Stimulated activated CD4-positive, alpha-beta T cell treated with anti-CD3 and anti-CD28 coated beads, Interleukin-1b, Interleukin-23, amount 100 ng/mL, for 48 hours (primary cell): ENCODE measurements around the gene PLEKHO2.
A peak's percentile ranks its signal among the peaks of the same experiment; 100 is the strongest.
"Not testable (repeated sequence)": the region's sequence is repeated elsewhere in the genome, so short reads cannot be mapped to it uniquely, and the experiment has no call there.

Experiments
- DNase-seq: peaks from one replicate; pipeline ENCODE4 v3.0.0-alpha.2; 2020

Gene PLEKHO2

GRCh38 chr15:64841344-64842095, at the start of gene PLEKHO2:
TSS of gene PLEKHO2 (plus strand) at chr15:64841915. CDS start at chr15:64842017, 102 bp downstream.
- DNase-seq: peak; percentile 83

DNA sequence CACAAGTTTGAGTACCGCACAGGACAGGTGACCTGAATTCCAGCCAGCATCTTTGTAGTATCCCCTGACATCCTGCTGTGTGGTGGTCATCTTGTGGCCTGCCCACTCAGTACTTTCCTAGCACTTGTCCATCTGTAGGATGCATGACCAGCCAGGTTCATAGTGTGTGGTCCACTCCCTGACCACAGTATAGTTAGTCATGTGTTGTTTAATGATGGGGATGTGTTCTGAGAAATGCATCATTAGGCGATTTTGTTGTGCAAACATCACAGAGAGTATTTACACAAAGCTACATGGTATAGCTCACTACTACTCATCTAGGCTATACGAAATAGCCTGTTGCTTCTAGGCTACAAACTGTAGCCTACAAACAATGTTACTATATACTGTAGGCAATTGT, 49.4 kb upstream of the PLEKHO2 start:
- no peak for DNase-seq

GRCh38 chr15:64795299-64795698, 46.4 kb upstream of the PLEKHO2 start:
- DNase-seq: not testable (repeated sequence)

DNA sequence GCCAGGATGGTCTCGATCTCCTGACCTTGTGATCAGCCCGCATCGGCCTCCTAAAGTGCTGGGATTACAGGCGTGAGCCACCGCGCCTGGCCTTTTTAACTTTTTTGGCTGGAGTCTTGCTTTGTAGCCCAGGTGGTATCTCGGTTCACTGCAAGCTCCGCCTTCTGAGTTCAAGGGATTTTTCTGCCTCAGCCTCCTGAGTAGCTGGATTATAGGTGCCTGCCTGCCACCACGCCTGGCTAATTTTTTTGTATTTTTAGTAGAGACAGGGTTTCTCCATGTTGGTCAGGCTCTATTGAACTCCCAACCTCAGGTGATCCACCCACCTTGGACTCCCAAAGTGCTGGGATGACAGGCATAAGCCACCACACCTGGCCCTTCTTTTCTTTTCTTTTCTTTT, 45.8 kb upstream of the PLEKHO2 start:
- not testable (repeated sequence) for DNase-seq

DNA sequence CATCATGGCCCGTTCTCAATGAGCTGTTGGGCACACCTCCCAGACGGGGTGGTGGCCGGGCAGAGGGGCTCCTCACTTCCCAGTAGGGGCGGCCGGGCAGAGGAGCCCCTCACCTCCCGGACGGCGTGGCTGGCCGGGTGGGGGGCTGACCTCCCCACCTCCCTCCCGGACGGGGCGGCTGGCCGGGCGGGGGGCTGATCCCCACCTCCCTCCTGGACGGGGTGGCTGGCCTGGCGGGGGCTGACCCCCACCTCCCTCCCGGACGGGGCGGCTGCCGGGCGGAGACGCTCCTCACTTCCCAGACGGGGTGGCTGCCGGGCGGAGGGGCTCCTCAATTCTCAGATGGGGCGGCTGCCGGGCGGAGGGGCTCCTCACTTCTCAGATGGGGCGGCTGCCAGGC, 42.8 kb upstream of the PLEKHO2 start:
- not testable (repeated sequence) for DNase-seq

DNA sequence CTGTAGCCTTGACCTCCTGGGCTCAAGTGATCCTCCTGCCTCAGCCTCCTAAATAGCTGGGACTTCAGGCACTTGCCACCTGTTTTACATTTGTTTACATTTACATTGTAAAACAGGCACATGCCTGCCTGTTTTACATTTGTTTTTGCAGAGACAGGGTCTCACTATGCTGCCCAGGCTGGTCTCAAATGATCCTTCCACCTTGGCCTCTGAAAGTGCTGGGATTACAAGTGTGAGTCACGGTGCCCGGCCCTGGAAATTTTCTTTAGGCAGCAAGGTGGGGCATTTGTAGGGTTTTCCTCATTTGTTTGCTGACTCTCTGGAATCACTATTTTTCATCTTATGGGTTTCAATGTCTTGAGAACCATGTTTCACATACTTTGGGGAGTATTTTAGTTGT, 41.2 kb upstream of the PLEKHO2 start:
- DNase-seq: no peak

DNA sequence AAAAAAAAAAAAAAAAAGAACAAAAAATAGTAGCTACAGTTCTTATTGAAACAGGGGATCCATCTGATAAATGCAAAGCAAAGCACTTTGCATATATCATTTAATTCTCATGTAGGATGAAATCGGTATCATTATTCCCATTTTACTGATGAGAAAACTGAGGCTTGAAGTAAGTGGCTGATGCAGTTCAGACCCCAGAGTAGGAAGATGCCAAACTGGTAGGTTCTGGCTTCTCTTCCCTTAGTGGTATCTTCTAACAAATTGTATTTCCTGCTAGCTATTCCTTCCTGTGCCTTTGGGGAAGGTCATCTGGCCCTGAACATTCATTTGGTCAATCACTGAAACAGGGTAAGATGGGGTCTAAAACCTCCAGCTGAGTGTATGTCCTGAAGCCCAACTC, 38.2 kb upstream of the PLEKHO2 start:
- DNase-seq: no peak

DNA sequence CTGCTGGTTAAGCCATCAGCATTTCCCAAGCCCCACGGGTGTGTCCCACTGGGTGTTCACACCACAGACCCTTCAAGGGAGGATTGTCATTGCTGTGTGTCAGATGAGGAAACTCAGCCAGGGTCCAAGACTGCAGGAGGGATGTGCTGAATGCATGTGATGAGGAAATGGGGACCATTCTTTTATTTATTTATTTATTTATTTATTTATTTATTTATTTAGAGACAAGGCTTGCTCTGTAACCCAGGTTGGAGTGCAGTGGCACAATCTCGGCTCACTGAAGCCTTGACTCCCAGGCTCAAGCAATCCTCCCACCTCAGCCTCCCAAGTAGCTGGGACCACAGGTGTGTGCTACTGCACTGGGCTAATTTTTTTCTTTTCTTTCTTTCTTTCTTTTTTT, 37.1 kb upstream of the PLEKHO2 start:
- no peak for DNase-seq

GRCh38 chr15:64806509-64806908, 35.2 kb upstream of the PLEKHO2 start:
- no peak for DNase-seq

DNA sequence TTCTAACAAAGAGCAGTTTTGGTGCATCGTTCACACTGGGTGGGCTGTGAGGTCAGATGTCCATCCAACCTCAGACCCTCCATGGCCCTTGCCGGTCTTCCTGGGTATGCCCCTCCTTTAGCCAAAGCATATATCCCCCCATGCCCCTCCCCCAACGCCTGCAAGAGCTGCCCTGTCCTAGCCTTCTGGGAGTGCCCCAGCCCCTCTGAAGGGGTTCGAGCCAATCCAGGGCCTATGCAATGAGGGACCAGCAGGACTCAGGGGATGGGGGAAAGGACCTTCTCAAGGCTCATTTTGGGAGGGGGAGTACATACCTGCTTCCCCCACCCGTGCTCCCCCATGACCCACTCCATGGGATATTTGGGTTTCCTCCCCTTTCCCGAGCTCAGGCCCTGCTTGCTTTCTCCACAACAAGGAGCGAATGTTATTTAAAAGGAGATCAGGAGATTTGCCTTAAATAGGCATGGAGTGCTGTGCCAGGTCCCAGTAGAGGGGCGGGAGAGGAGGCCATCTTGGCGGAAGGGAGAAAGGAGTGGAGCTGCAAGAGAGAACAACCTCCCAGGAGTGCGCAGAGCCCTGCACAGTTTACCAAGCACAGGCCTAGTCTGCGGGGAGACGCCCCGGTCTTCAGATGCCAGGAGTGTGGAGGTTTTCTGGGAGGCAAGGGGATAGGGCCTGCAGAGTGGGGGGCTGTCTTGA, 34.5 kb upstream of the PLEKHO2 start:
- no peak for DNase-seq

DNA sequence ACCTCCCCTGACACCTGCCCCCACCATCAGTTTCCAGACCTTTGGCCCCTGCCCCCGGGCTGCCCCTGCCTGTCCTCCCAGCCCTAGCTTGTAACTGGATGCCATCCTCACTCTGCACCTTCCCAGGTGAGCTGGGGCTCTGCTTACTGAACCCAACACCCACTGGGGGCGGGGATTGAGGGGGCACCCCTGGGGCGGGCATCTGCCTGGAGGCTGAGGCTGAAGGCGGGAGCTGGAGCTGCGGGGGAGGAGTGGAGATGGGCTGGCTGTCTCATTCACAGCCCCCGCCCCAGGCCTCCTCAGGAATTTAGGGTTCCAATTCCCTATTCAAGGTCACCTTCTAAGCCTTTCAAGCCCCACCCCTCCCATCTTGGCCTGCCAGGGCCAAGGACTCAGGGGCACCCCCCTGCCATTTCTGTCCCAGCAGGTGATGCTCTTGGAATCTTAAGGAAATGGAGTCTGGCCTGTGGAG, 33.9 kb upstream of the PLEKHO2 start:
- no peak for DNase-seq

DNA sequence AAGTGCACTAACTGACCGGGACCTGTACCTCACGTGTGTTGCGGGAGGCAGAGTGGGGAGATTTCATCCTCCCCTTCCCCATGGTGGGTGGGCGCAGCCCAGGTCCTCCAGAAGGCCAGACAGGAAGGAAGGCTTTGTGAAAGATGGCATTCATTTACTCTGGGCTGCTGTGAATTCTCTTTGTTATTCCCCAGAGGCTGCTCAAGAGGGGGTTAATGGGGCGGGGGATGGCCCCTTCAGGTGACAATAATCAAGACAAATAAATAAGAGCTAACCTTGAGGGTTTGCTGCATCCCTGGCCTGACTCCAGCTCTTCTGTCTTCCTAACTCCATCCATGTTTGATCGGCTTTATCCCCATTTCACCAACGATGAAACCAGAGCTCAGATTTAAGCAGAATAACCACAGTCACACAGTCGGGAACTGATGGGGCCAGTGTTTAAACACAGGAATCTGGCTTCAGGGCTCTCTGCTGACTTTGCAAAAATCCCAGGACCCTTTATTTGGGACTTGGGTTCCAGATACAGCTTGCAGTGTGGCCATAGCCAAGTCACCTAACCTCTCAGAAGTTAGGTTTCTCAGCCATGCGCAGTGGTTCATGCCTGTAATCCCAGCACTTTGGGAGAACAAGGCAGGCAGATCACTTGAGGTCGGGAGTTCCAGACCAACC, 32.8 kb upstream of the PLEKHO2 start:
- no peak for DNase-seq

GRCh38 chr15:64809649-64810496, 31.8 kb upstream of the PLEKHO2 start:
- DNase-seq: peak; percentile 63

- no peak for DNase-seq
These were observed 31.0 kb upstream of the PLEKHO2 start for GRCh38 chr15:64810497-64811326.

- DNase-seq: no peak
These were observed 28.6 kb upstream of the PLEKHO2 start for GRCh38 chr15:64813075-64813474.

DNA sequence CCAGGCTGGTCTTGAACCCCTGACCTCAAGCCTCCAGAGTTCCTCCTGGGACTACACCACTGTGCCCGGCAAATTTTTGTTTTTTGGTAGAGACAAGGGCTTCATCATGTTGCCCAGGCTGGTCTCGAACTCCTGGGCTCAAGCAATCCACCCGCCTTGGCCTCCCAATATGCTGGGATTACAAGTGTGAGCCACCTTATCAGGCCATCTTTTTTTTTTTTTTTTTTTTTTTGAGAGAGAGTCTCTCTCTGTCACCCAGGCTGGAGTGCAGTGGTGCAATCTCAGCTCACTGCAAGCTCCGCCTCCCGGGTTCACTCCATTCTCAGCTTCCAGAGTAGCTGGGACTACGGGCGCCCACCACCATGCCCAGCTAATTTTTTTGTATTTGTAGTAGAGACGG, 27.4 kb upstream of the PLEKHO2 start:
- DNase-seq: not testable (repeated sequence)

DNA sequence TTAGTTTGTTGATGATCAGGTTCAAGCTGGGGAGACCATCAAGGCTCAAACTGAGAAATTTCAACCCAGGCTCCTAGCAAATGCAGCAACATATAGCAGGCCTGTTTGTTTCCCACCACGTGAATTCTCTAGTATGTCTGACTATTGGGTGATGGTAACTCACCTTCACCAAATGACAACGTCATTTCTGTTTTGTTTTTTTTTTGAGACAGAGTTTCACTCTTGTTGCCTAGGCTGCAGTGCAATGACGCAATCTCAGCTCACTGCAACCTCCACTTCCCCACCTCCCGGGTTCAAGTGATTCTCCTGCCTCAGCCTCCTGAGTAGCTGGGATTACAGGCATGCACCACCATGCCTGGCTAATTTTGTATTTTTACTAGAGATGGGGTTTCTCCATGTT, 26.8 kb upstream of the PLEKHO2 start:
- DNase-seq: not testable (repeated sequence)

DNA sequence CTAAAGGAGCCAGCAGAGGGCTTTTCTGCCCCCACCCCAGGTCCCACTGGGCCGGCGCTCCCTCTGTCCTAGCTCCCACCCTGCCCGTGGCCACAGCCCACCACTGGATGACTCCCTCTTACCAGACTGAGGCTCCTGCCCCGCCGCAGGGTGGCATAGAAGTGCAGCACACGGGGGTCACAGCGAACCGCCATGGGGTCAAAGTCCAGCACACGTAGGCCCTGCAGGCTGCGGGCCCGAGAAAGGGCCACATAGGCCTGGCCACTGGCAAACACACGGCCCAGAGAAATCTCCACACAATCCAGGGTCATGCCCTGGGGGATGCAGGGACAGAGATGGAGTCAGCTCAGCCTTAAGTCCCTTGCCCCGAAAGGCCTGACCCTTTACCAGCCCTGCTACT, 25.3 kb upstream of the PLEKHO2 start:
- no peak for DNase-seq

GRCh38 chr15:64824929-64825430, 16.7 kb upstream of the PLEKHO2 start:
- no peak for DNase-seq

DNA sequence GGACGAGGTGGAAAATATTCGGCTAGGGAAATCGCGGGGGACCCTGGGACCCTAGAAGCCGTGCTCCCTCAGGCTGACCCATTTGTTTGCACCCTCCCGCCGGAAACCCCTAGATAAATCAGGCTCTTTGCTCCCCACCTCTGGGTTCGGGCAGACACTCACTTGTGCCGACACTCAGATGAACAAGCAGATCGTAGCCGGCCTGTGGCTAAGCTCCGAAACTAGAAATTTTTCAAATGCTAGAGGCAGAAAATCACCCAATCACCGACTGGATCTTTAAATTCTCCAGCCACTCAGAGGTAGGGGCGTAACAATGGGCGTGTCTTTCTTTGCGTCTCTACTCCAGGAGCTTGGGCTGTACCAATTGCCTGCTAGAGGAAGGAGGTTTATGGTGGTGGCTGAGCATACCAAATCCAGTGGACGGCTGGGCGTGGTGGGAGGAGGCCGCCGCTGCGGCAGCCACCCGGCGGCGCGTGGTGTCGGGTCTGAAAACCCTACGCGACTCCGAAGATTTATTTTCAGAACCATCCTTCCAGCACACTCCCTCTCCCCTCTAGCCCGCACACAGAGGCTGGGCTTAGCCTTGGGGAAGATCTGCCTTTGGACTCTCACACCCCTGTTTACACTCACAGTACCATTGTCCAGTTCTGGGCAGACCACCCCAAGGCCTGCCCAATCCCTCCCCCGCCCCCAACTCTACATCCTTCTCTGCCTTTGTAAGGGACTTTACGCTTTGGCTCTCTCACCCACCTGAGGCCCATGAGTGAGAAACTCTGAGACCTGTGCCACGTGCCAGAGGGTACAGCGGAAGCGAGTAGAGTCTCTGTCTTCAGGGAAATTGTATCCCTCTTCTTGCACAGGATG, 16.1 kb upstream of the PLEKHO2 start, which contains the start of gene PIF1:
TSS of gene PIF1 (minus strand) at position 217 of the 864 bp plus-strand sequence. CDS start 1,312 bp downstream, outside the sequence.
- peak; percentile 91 for DNase-seq
